ENCODE measurements around the gene ADD3. TPM values are rescaled to one million over a fixed set of nuclear protein-coding genes. Genes with fewer than 3 reads are reported as not detected.

ADD3 gene
- polyA plus RNA-seq, 1 donor (not counting 4 experiments of a cell fraction or from before 2014, with no cell fraction given), result 61.7 TPM

GRCh38 chr10:110039254-110039653, 31.5 kb downstream of the ADD3 start:
- peaks cover 1% of the 10 kb centered on the region for H3K79me2 ChIP-seq (ENCODE audit: control insufficient read depth, insufficient read depth, low read length)

GRCh38 chr10:110040108-110040507, 32.3 kb downstream of the ADD3 start:
- no peak for FAIRE-seq
- peaks cover 1% of the 10 kb centered on the region for H3K79me2 ChIP-seq (ENCODE audit: control insufficient read depth, insufficient read depth, low read length)

More at GRCh38 chr10:110039254-110039653, 31.5 kb downstream of the ADD3 start:
- TF ChIP-seq CTCF (optimal IDR thresholded peaks at IDR 0.05 in 1 of 3, IDR thresholded peaks at IDR 0.05 in 1 of 3, conservative IDR thresholded peaks at IDR 0.05 in 1 of 3; ENCODE audit: extremely low read depth in 1 of 3, insufficient read depth in 2 of 3, low read length in 3 of 3), result no peak
- no peak for TF ChIP-seq EZH2 (IDR thresholded peaks at IDR 0.05; ENCODE audit: low read length)
- Histone ChIP-seq H4K20me1 (ENCODE audit: control insufficient read depth, extremely low read depth, insufficient read depth, low read length) (no peaks in the 10 kb centered on the region), H2AFZ (ENCODE audit: control insufficient read depth, low read length) (no peak overlapping the region), H3K27me3 (ENCODE audit: control insufficient read depth, extremely low read depth, insufficient read depth, low read length) (no peaks in the 10 kb centered on the region), H3K27ac (ENCODE audit: control insufficient read depth, insufficient read depth, low read length) (no peak overlapping the region), H3K4me3 (ENCODE audit: control insufficient read depth in 2 of 3, extremely low read depth in 1 of 3, insufficient read depth in 2 of 3, low read depth in 1 of 3, low read length in 3 of 3) (no peak overlapping the region), H3K9ac (ENCODE audit: control insufficient read depth, extremely low read depth, insufficient read depth, low read length) (no peak overlapping the region), H3K4me2 (ENCODE audit: control insufficient read depth, extremely low read depth, insufficient read depth, low read depth, low read length) (no peak overlapping the region), H3K36me3 (ENCODE audit: control insufficient read depth in 2 of 2, extremely low read depth in 1 of 2, insufficient read depth in 2 of 2, low read length in 2 of 2) (no peaks in the 10 kb centered on the region), H3K9me1 (ENCODE audit: control insufficient read depth, extremely low read depth, insufficient read depth, low read length) (no peaks in the 10 kb centered on the region), H3K4me1 (ENCODE audit: control insufficient read depth, extremely low read depth, insufficient read depth, low read length) (peaks cover 28% of the 10 kb centered on the region), H3K9me3 (ENCODE audit: control insufficient read depth, low read depth, low read length) (no peaks in the 10 kb centered on the region)
- dilution Hi-C loops (cut with MboI; ENCODE audit: extremely low pct_ligation_motif_present, low sequenced_read_pairs), result no loop called here
- DNase-seq (ENCODE audit: low read depth, low spot score) (no peak), FAIRE-seq (no peak)

More at GRCh38 chr10:110040108-110040507, 32.3 kb downstream of the ADD3 start:
- no peaks in the 10 kb centered on the region for H4K20me1 ChIP-seq (ENCODE audit: control insufficient read depth, extremely low read depth, insufficient read depth, low read length)
- no peak overlapping the region for H3K4me3 ChIP-seq (ENCODE audit: control insufficient read depth in 2 of 3, extremely low read depth in 1 of 3, insufficient read depth in 2 of 3, low read depth in 1 of 3, low read length in 3 of 3)
- no peak overlapping the region for H3K9ac ChIP-seq (ENCODE audit: control insufficient read depth, extremely low read depth, insufficient read depth, low read length)
- H3K9me1 ChIP-seq (ENCODE audit: control insufficient read depth, extremely low read depth, insufficient read depth, low read length), result no peaks in the 10 kb centered on the region
- H3K36me3 ChIP-seq (ENCODE audit: control insufficient read depth in 2 of 2, extremely low read depth in 1 of 2, insufficient read depth in 2 of 2, low read length in 2 of 2), result no peaks in the 10 kb centered on the region
- H3K9me3 ChIP-seq (ENCODE audit: control insufficient read depth, low read depth, low read length), result no peaks in the 10 kb centered on the region
- peaks cover 21% of the 10 kb centered on the region for H3K4me1 ChIP-seq (ENCODE audit: control insufficient read depth, extremely low read depth, insufficient read depth, low read length)
- H2AFZ ChIP-seq (ENCODE audit: control insufficient read depth, low read length), result no peak overlapping the region
- H3K27me3 ChIP-seq (ENCODE audit: control insufficient read depth, extremely low read depth, insufficient read depth, low read length), result no peaks in the 10 kb centered on the region
- H3K27ac ChIP-seq (ENCODE audit: control insufficient read depth, insufficient read depth, low read length), result no peak overlapping the region
- dilution Hi-C loops (cut with MboI; ENCODE audit: extremely low pct_ligation_motif_present, low sequenced_read_pairs), result no loop called here
- TF ChIP-seq EZH2 (IDR thresholded peaks at IDR 0.05; ENCODE audit: low read length) (no peak), CTCF (optimal IDR thresholded peaks at IDR 0.05 in 1 of 3, IDR thresholded peaks at IDR 0.05 in 1 of 3, conservative IDR thresholded peaks at IDR 0.05 in 1 of 3; ENCODE audit: extremely low read depth in 1 of 3, insufficient read depth in 2 of 3, low read length in 3 of 3) (no peak)
- DNase-seq (ENCODE audit: low read depth, low spot score), result no peak
- no peak overlapping the region for H3K4me2 ChIP-seq (ENCODE audit: control insufficient read depth, extremely low read depth, insufficient read depth, low read depth, low read length)

Measured in keratinocyte (primary cell).